ENCODE data around the gene PTPRS.

PTPRS gene

GRCh38 chr19:5345895-5346386 lies 5.3 kb upstream of the PTPRS start:
- DNase-seq (ENCODE audit: extremely low spot score), result no peak
- TF ChIP-seq SP1 (IDR thresholded peaks at IDR 0.05) (no peak), FOXA1 (IDR thresholded peaks at IDR 0.05) (no peak), HDGF (IDR thresholded peaks at IDR 0.05; ENCODE audit: borderline replicate concordance) (no peak), FOXM1 (IDR thresholded peaks at IDR 0.05; ENCODE audit: borderline replicate concordance) (no peak), LEF1 (IDR thresholded peaks at IDR 0.05; ENCODE audit: borderline replicate concordance) (no peak), TARDBP (IDR thresholded peaks at IDR 0.05) (no peak), FOXK2 (IDR thresholded peaks at IDR 0.05) (no peak), L3MBTL2 (conservative IDR thresholded peaks at IDR 0.05) (no peak), BHLHE40 (IDR thresholded peaks at IDR 0.05; ENCODE audit: borderline replicate concordance) (no peak), SUZ12 (IDR thresholded peaks at IDR 0.05) (no peak), CTBP1 (IDR thresholded peaks at IDR 0.05; ENCODE audit: borderline replicate concordance) (no peak), PKNOX1 (IDR thresholded peaks at IDR 0.05) (no peak), ARNT (IDR thresholded peaks at IDR 0.05) (no peak), NFRKB (IDR thresholded peaks at IDR 0.05) (no peak), ELF4 (IDR thresholded peaks at IDR 0.05) (no peak), ZNF384 (IDR thresholded peaks at IDR 0.05) (no peak)
- ChIA-PET POLR2A (no interaction called here), CTCF (no interaction called here)

GRCh38 chr19:5343848-5344247 lies 3.2 kb upstream of the PTPRS start:
- no peak for DNase-seq (ENCODE audit: extremely low spot score)
- ChIA-PET POLR2A (no interaction called here), CTCF (no interaction called here)
- TF ChIP-seq HDGF (IDR thresholded peaks at IDR 0.05; ENCODE audit: borderline replicate concordance) (no peak), ZNF384 (IDR thresholded peaks at IDR 0.05) (no peak), BHLHE40 (IDR thresholded peaks at IDR 0.05; ENCODE audit: borderline replicate concordance) (no peak), FOXA1 (IDR thresholded peaks at IDR 0.05) (no peak)

GRCh38 chr19:5342573-5343201 lies 2.1 kb upstream of the PTPRS start:
- DNase-seq (ENCODE audit: extremely low spot score), result no peak
- TF ChIP-seq HDGF (IDR thresholded peaks at IDR 0.05; ENCODE audit: borderline replicate concordance) (no peak), FOXA1 (IDR thresholded peaks at IDR 0.05) (no peak), SUZ12 (IDR thresholded peaks at IDR 0.05) (no peak), FOXM1 (IDR thresholded peaks at IDR 0.05; ENCODE audit: borderline replicate concordance) (no peak), TARDBP (IDR thresholded peaks at IDR 0.05) (no peak), ARNT (IDR thresholded peaks at IDR 0.05) (no peak), SP1 (IDR thresholded peaks at IDR 0.05) (no peak), BHLHE40 (IDR thresholded peaks at IDR 0.05; ENCODE audit: borderline replicate concordance) (no peak), ZNF384 (IDR thresholded peaks at IDR 0.05) (no peak), LEF1 (IDR thresholded peaks at IDR 0.05; ENCODE audit: borderline replicate concordance) (no peak), FOXK2 (IDR thresholded peaks at IDR 0.05) (no peak), PKNOX1 (IDR thresholded peaks at IDR 0.05) (no peak), CTBP1 (IDR thresholded peaks at IDR 0.05; ENCODE audit: borderline replicate concordance) (no peak), L3MBTL2 (conservative IDR thresholded peaks at IDR 0.05) (no peak), NFRKB (IDR thresholded peaks at IDR 0.05) (no peak), ELF4 (IDR thresholded peaks at IDR 0.05) (no peak)
- ChIA-PET CTCF (no interaction called here), POLR2A (no interaction called here)

- DNase-seq (ENCODE audit: extremely low spot score), result no peak
- CTCF ChIA-PET, result no interaction called here
- POLR2A ChIA-PET, result no interaction called here
- TF ChIP-seq L3MBTL2 (conservative IDR thresholded peaks at IDR 0.05) (no peak), CTBP1 (IDR thresholded peaks at IDR 0.05; ENCODE audit: borderline replicate concordance) (no peak), ZNF384 (IDR thresholded peaks at IDR 0.05) (no peak), SUZ12 (IDR thresholded peaks at IDR 0.05) (no peak), HDGF (IDR thresholded peaks at IDR 0.05; ENCODE audit: borderline replicate concordance) (no peak), FOXK2 (IDR thresholded peaks at IDR 0.05) (no peak), SP1 (IDR thresholded peaks at IDR 0.05) (no peak), NFRKB (IDR thresholded peaks at IDR 0.05) (no peak), PKNOX1 (IDR thresholded peaks at IDR 0.05) (no peak), TARDBP (IDR thresholded peaks at IDR 0.05) (no peak), ELF4 (IDR thresholded peaks at IDR 0.05) (no peak), FOXM1 (IDR thresholded peaks at IDR 0.05; ENCODE audit: borderline replicate concordance) (no peak), ARNT (IDR thresholded peaks at IDR 0.05) (no peak)
These were observed 1.4 kb upstream of the PTPRS start for GRCh38 chr19:5341981-5342380.

GRCh38 chr19:5341448-5341820 lies 822 bp upstream of the PTPRS start:
- POLR2A ChIA-PET, result interaction anchor here (2.0 kb wide), 1 partner anchor 49 kb away, joined by 9 read pairs; no protein-coding TSS in a partner anchor
- TF ChIP-seq L3MBTL2 (conservative IDR thresholded peaks at IDR 0.05), result no peak
- TF ChIP-seq FOXA1 (IDR thresholded peaks at IDR 0.05), result no peak
- no peak for TF ChIP-seq SP1 (IDR thresholded peaks at IDR 0.05)
- no peak for TF ChIP-seq PKNOX1 (IDR thresholded peaks at IDR 0.05)
- CTCF ChIA-PET, result no interaction called here
- no peak for DNase-seq (ENCODE audit: extremely low spot score)

Measured in HEK293T (cell line).